HEK293 (cell line): Measurements from ENCODE around the gene HOTAIR.

Experiments used
- ATF2 ChIP-seq: fragments of 450-650 bp; formaldehyde crosslinking; IDR thresholded peaks from 2 replicates; pipeline ENCODE4 v1.5.1; 2016; ENCODE audit warnings: missing biosample characterization, missing genetic modification characterization, low read depth
- MYNN ChIP-seq: fragments of 450-650 bp; formaldehyde crosslinking; IDR thresholded peaks from 2 replicates; pipeline ENCODE4 v1.5.1; 2016; ENCODE audit warnings: missing biosample characterization, missing genetic modification characterization, borderline replicate concordance
- OSR2 ChIP-seq: fragments of 450-650 bp; formaldehyde crosslinking; IDR thresholded peaks from 2 replicates; pipeline ENCODE4 v1.5.1; 2016; ENCODE audit warnings: missing biosample characterization, missing genetic modification characterization
- REST ChIP-seq: fragments of 450-650 bp; formaldehyde crosslinking; IDR thresholded peaks from 2 replicates; pipeline ENCODE4 v1.5.1; 2016; ENCODE audit warnings: missing biosample characterization, missing genetic modification characterization
- SALL2 ChIP-seq: fragments of 450-650 bp; formaldehyde crosslinking; IDR thresholded peaks from 2 replicates; pipeline ENCODE4 v1.5.0; 2017; ENCODE audit warnings: missing biosample characterization, mild to moderate bottlenecking, missing genetic modification characterization, borderline replicate concordance
- SP7 ChIP-seq: fragments of 450-650 bp; formaldehyde crosslinking; IDR thresholded peaks from 2 replicates; pipeline ENCODE4 v1.5.1; 2016; ENCODE audit warnings: missing biosample characterization, missing genetic modification characterization
- TSHZ1 ChIP-seq: fragments of 450-650 bp; formaldehyde crosslinking; IDR thresholded peaks from 2 replicates; pipeline ENCODE4 v1.5.1; 2016; ENCODE audit warnings: missing biosample characterization, missing genetic modification characterization, borderline replicate concordance
- YY1 ChIP-seq: fragments of 450-650 bp; formaldehyde crosslinking; IDR thresholded peaks from 2 replicates; pipeline ENCODE4 v1.5.1; 2018; ENCODE audit warnings: missing biosample characterization, missing genetic modification characterization
- ZNF132 ChIP-seq: fragments of 450-650 bp; formaldehyde crosslinking; IDR thresholded peaks from 2 replicates; pipeline ENCODE4 v1.5.1; 2017; ENCODE audit warnings: missing biosample characterization, missing genetic modification characterization, borderline replicate concordance
- ZNF140 ChIP-seq: fragments of 450-650 bp; formaldehyde crosslinking; IDR thresholded peaks from 2 replicates; pipeline ENCODE4 v1.5.1; 2016; ENCODE audit warnings: missing biosample characterization, missing genetic modification characterization
- ZNF16 ChIP-seq: fragments of 450-650 bp; formaldehyde crosslinking; IDR thresholded peaks from 2 replicates; pipeline ENCODE4 v1.5.1; 2016; ENCODE audit warnings: low read depth, missing biosample characterization, missing genetic modification characterization
- ZNF175 ChIP-seq: fragments of 450-650 bp; formaldehyde crosslinking; IDR thresholded peaks from 2 replicates; pipeline ENCODE4 v1.5.1; 2016; ENCODE audit warnings: missing biosample characterization, missing genetic modification characterization
- ZNF2 ChIP-seq: fragments of 450-650 bp; formaldehyde crosslinking; IDR thresholded peaks from 2 replicates; pipeline ENCODE4 v1.5.1; 2016; ENCODE audit warnings: missing biosample characterization, missing genetic modification characterization
- ZNF211 ChIP-seq: fragments of 450-650 bp; formaldehyde crosslinking; IDR thresholded peaks from 2 replicates; pipeline ENCODE4 v1.5.1; 2016; ENCODE audit warnings: low read depth, missing biosample characterization, missing genetic modification characterization
- ZNF354C ChIP-seq: fragments of 450-650 bp; formaldehyde crosslinking; IDR thresholded peaks from 2 replicates; pipeline ENCODE4 v1.5.1; 2016; ENCODE audit warnings: missing biosample characterization, missing genetic modification characterization, low read depth, borderline replicate concordance
- ZNF37A ChIP-seq: fragments of 450-650 bp; IDR thresholded peaks from 2 replicates; pipeline ENCODE4 v1.5.1; 2018; ENCODE audit warnings: missing biosample characterization, missing genetic modification characterization
- ZNF394 ChIP-seq: fragments of 450-650 bp; formaldehyde crosslinking; IDR thresholded peaks from 2 replicates; pipeline ENCODE4 v1.5.1; 2016; ENCODE audit warnings: missing biosample characterization, missing genetic modification characterization, mild to moderate bottlenecking, moderate library complexity, borderline replicate concordance
- ZNF501 ChIP-seq: fragments of 450-650 bp; formaldehyde crosslinking; IDR thresholded peaks from 2 replicates; pipeline ENCODE4 v1.5.1; 2016; ENCODE audit warnings: missing biosample characterization, missing genetic modification characterization
- ZNF645 ChIP-seq: fragments of 450-650 bp; formaldehyde crosslinking; IDR thresholded peaks from 2 replicates; pipeline ENCODE4; 2016; ENCODE audit warnings: missing biosample characterization, missing genetic modification characterization
- ZNF747 ChIP-seq: fragments of 450-650 bp; formaldehyde crosslinking; IDR thresholded peaks from 2 replicates; pipeline ENCODE4 v1.5.1; 2016; ENCODE audit warnings: missing biosample characterization, missing genetic modification characterization
- ZNF791 ChIP-seq: fragments of 450-650 bp; formaldehyde crosslinking; IDR thresholded peaks from 2 replicates; pipeline ENCODE4 v1.5.1; 2016; ENCODE audit warnings: missing biosample characterization, missing genetic modification characterization
- ZSCAN5A ChIP-seq: fragments of 450-650 bp; formaldehyde crosslinking; IDR thresholded peaks from 2 replicates; pipeline ENCODE4 v1.5.1; 2016; ENCODE audit warnings: missing biosample characterization, missing genetic modification characterization

The HOTAIR gene

DNA sequence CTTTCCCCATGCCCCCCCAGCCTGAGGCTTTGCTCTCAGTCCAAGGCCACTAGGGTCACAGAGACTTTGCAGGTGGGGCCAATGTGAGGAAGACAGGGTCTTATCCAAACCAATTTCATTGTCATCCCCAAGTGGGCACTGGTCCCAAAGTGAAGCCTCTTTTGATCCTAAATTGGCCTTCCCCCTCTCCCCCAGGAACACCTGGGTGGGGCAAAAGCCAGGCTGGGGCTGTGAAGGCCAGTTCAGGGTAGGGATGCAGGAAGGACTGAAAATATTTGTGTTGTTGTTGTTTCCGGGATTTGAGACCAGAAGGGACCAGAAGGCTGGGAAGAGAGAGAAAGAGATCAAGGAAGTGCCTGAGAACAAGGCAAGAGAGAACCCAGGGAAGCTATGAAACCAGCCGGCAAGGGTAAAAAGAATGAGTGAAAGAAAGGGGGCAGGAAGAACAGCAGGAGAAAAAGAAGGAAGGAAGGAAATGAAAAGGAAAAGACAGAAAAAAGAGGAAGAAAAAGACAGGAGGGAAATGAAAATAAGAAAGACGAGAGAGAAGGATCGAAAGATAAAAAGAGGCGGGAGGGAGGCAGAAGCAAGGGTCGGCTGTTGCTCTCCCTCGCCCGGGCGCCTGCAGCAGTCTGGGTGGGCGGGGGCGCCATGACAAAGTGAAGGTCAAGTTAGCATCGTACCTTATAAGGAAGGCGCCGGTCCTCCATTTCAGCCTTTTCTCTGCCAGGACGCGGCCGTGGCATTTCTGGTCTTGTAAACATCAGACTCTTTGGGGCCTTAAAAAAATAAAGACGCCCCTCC, 9.3 kb downstream of the HOTAIR start (continued):
- TF ChIP-seq ZNF132 (tag by site-specific recombination) (no peak), TSHZ1 (no peak), ZNF140 (tag by site-specific recombination) (no peak), SALL2 (peak; percentile 49; the same call in 1 of the 2 replicates), ZNF37A (no peak), ZNF791 (tag by site-specific recombination) (no peak), ZNF394 (tag by site-specific recombination) (no peak), ZNF645 (0 out of 2 replicates have a peak, but pooled peaks have one; percentile 49), ZSCAN5A (tag by site-specific recombination) (no peak), ZNF747 (tag by site-specific recombination) (no peak), ZNF2 (tag by site-specific recombination) (peak; percentile 69), ZNF211 (tag by site-specific recombination) (no peak), ZNF16 (tag by site-specific recombination) (no peak), SP7 (tag by site-specific recombination) (no peak), YY1 (tag by site-specific recombination) (peak; percentile 16; the same call in 1 of the 2 replicates), ZNF175 (tag by site-specific recombination) (no peak), REST (tag by site-specific recombination) (no peak), MYNN (no peak), ZNF354C (tag by site-specific recombination) (no peak), ATF2 (no peak), OSR2 (tag by site-specific recombination) (no peak), ZNF501 (tag by site-specific recombination) (no peak)
